ENCODE results near the gene CBX6.

CBX6 gene

GRCh38 chr22:38873469-38874411, 1.7 kb upstream of the CBX6 start:
- DNase-seq (ENCODE audit: extremely low read depth in 1 of 2, low read depth in 1 of 2): peak in 1 of 2 donors; percentile 33

GRCh38 chr22:38872831-38873248, 824 bp upstream of the CBX6 start:
- DNase-seq (ENCODE audit: extremely low read depth in 1 of 2, low read depth in 1 of 2): no peak

- DNase-seq (ENCODE audit: extremely low read depth in 1 of 2, low read depth in 1 of 2): peak in 1 of 2 donors; percentile 15
These were observed 450 bp downstream of the CBX6 start for GRCh38 chr22:38871360-38872171.

GRCh38 chr22:38870791-38871359, 1.1 kb downstream of the CBX6 start:
- DNase-seq (ENCODE audit: extremely low read depth in 1 of 2, low read depth in 1 of 2): no peak

- peak; percentile 62 to 83 for DNase-seq (ENCODE audit: extremely low read depth in 1 of 2, low read depth in 1 of 2)
These were observed 1.7 kb downstream of the CBX6 start for GRCh38 chr22:38870312-38870741.

GRCh38 chr22:38869663-38870062, 2.4 kb downstream of the CBX6 start:
- DNase-seq (ENCODE audit: extremely low read depth in 1 of 2, low read depth in 1 of 2): no peak

- DNase-seq (ENCODE audit: extremely low read depth in 1 of 2, low read depth in 1 of 2): peak; percentile 58 to 82
These were observed 3.1 kb downstream of the CBX6 start for GRCh38 chr22:38868886-38869381.

- DNase-seq (ENCODE audit: extremely low read depth in 1 of 2, low read depth in 1 of 2): no peak
These were observed 3.7 kb downstream of the CBX6 start for GRCh38 chr22:38868286-38868721.

GRCh38 chr22:38867471-38868285, 4.3 kb downstream of the CBX6 start:
- DNase-seq (ENCODE audit: extremely low read depth in 1 of 2, low read depth in 1 of 2): no peak

GRCh38 chr22:38867124-38867455, 4.9 kb downstream of the CBX6 start:
- no peak for DNase-seq (ENCODE audit: extremely low read depth in 1 of 2, low read depth in 1 of 2)

- no peak for DNase-seq (ENCODE audit: extremely low read depth in 1 of 2, low read depth in 1 of 2)
These were observed 5.5 kb downstream of the CBX6 start for GRCh38 chr22:38866399-38867123.

GRCh38 chr22:38866024-38866398, 6.0 kb downstream of the CBX6 start:
- no peak for DNase-seq (ENCODE audit: extremely low read depth in 1 of 2, low read depth in 1 of 2)

GRCh38 chr22:38865201-38866023, 6.6 kb downstream of the CBX6 start:
- DNase-seq (ENCODE audit: extremely low read depth in 1 of 2, low read depth in 1 of 2): no peak

GRCh38 chr22:38864361-38865191, 7.4 kb downstream of the CBX6 start:
- DNase-seq (ENCODE audit: extremely low read depth in 1 of 2, low read depth in 1 of 2): no peak

- DNase-seq (ENCODE audit: extremely low read depth in 1 of 2, low read depth in 1 of 2): no peak
These were observed 8.4 kb downstream of the CBX6 start for GRCh38 chr22:38863531-38864131.

GRCh38 chr22:38862375-38863329, 9.4 kb downstream of the CBX6 start:
- DNase-seq (ENCODE audit: extremely low read depth in 1 of 2, low read depth in 1 of 2): no peak

All from activated CD8-positive, alpha-beta memory T cell treated with anti-CD3 and anti-CD28 coated beads for 1 hour (primary cell).